Measurements from ENCODE around the gene PIEZO2. TPM values are rescaled to one million over a fixed set of nuclear protein-coding genes. Genes with fewer than 3 reads are reported as not detected.

PIEZO2 gene
- total and polyA plus RNA-seq, 2 of the 8 experiments (the other 6 are each of a cell fraction or from before 2014, with no cell fraction given), result 4.7 to 16.5 TPM

DNA sequence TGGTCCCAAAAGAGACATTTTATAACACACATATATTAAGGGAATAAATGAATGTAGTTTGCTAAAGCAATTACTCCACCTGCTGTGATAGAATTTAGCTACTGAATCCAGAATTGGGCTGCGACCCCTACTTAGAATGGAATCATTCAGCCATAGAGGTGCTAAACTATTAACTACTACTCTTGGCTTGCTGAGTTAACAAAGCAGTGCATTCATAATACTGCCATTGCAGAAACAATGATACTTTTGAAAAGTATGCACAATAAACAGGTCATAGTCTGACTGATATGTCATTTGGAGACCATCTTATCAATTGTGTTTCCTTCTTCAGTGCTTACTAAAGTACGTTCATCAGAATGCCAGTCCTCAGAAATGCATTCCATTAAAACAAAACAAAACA lies 273.6 kb downstream of the PIEZO2 start:
- Histone ChIP-seq H3K79me1 (ENCODE audit: low read depth, low read length) (no peaks in the 10 kb centered on the region), H2BK5ac (ENCODE audit: low read depth, low read length) (no peak overlapping the region), H2AK5ac (ENCODE audit: low read depth, low read length) (no peak overlapping the region), H3K4me2 (ENCODE audit: insufficient read depth in 1 of 2, low read depth in 2 of 2, low read length in 2 of 2) (no peak overlapping the region), H2BK12ac (ENCODE audit: low read depth, low read length) (no peak overlapping the region), H3K27me3 (replicated peaks in 1 of 4; ENCODE audit: control insufficient read depth in 3 of 4, extremely low read depth in 1 of 4, insufficient read depth in 3 of 4, low read length in 3 of 4) (no peaks in the 10 kb centered on the region), H4K20me1 (replicated peaks in 1 of 2; ENCODE audit: control insufficient read depth in 1 of 2, insufficient read depth in 2 of 2, low read length in 2 of 2) (no peaks in the 10 kb centered on the region), H3K4me3 (ENCODE audit: extremely low read depth in 1 of 4, insufficient read depth in 2 of 4, low read depth in 3 of 4, low read length in 4 of 4) (no peak overlapping the region), H3K14ac (ENCODE audit: insufficient read length) (no peak overlapping the region), H2BK120ac (replicated peaks; ENCODE audit: low read depth, low read length) (no peak overlapping the region), H3K9ac (replicated peaks in 1 of 4; ENCODE audit: extremely low read depth in 1 of 4, low read depth in 3 of 4, low read length in 3 of 4) (no peak overlapping the region), H3K4ac (replicated peaks; ENCODE audit: insufficient read length, low read depth, low read length) (no peak overlapping the region), H4K5ac (ENCODE audit: insufficient read length, low read depth, low read length) (no peak overlapping the region), H4K8ac (ENCODE audit: extremely low read depth, insufficient read depth, low read length) (no peak overlapping the region), H3K79me2 (ENCODE audit: control insufficient read depth in 1 of 2, insufficient read depth in 2 of 2, low read length in 2 of 2) (no peaks in the 10 kb centered on the region), H3K4me1 (replicated peaks in 1 of 4; ENCODE audit: control insufficient read depth in 3 of 4, insufficient read depth in 4 of 4, low read length in 3 of 4) (no peaks in the 10 kb centered on the region), H4K91ac (replicated peaks; ENCODE audit: insufficient read length, low read length) (no peak overlapping the region), H3K18ac (ENCODE audit: extremely low read depth, low read length) (no peak overlapping the region), H2BK20ac (ENCODE audit: low read length) (no peak overlapping the region), H3K9me3 (ENCODE audit: insufficient read depth in 2 of 2, low read depth in 1 of 2, low read length in 1 of 2) (no peaks in the 10 kb centered on the region), H3K36me3 (ENCODE audit: control insufficient read depth in 2 of 4, insufficient read depth in 4 of 4, low read length in 3 of 4) (no peaks in the 10 kb centered on the region), H2AFZ (ENCODE audit: low read length) (no peak overlapping the region), H3K27ac (ENCODE audit: low read depth, low read length) (no peak overlapping the region), H3K23ac (ENCODE audit: insufficient read length) (no peak overlapping the region), H2BK15ac (ENCODE audit: low read length) (no peak overlapping the region), H3K23me2 (ENCODE audit: low read depth, low read length) (no peaks in the 10 kb centered on the region), H3K56ac (replicated peaks; ENCODE audit: insufficient read length, low read depth, low read length) (no peak overlapping the region)
- CTCF ChIA-PET (ENCODE audit: partially characterized antibody), result interaction anchor here (0.9 to 1.1 kb wide), 2 partner anchors 152 to 165 kb away, joined by 3 to 4 read pairs; no protein-coding TSS in a partner anchor
- DNase-seq (ENCODE audit: low read depth in 1 of 2, low spot score in 2 of 2) (no peak), FAIRE-seq (no peak)
- POLR2A ChIA-PET (ENCODE audit: partially characterized antibody), result no interaction called here
- WGBS, 2 experiments (ENCODE audit: extremely low coverage in 1 of 2, insufficient coverage in 1 of 2, insufficient read length in 1 of 2, insufficient replicate concordance in 2 of 2, low coverage in 1 of 2, low lambda C conversion rate in 2 of 2, missing lambda C conversion rate in 1 of 2), result 86% methylated on average over 2 of the region's 2 CpGs; no CpG with 5 or more reads in 1 of the 2 experiments
- TF ChIP-seq, protein P1, sequence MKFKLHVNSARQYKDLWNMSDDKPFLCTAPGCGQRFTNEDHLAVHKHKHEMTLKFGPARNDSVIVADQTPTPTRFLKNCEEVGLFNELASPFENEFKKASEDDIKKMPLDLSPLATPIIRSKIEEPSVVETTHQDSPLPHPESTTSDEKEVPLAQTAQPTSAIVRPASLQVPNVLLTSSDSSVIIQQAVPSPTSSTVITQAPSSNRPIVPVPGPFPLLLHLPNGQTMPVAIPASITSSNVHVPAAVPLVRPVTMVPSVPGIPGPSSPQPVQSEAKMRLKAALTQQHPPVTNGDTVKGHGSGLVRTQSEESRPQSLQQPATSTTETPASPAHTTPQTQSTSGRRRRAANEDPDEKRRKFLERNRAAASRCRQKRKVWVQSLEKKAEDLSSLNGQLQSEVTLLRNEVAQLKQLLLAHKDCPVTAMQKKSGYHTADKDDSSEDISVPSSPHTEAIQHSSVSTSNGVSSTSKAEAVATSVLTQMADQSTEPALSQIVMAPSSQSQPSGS (IDR thresholded peaks at IDR 0.05; ENCODE audit: low read length), result no peak
- TF ChIP-seq ASH2L (IDR thresholded peaks at IDR 0.05; ENCODE audit: low read length), result no peak
- TF ChIP-seq FOSL1 (IDR thresholded peaks at IDR 0.05; ENCODE audit: insufficient read depth, low read depth, low read length), result no peak
- no peak for TF ChIP-seq TBP (IDR thresholded peaks at IDR 0.05; ENCODE audit: low read depth, low read length)
- TF ChIP-seq RXRA (IDR thresholded peaks at IDR 0.05; ENCODE audit: insufficient read depth, low read depth, low read length), result no peak
- TF ChIP-seq EZH2 (IDR thresholded peaks at IDR 0.05; ENCODE audit: low read depth, low read length, severe bottlenecking), result no peak
- TF ChIP-seq RBBP5 (IDR thresholded peaks at IDR 0.05; ENCODE audit: borderline replicate concordance, low read depth, low read length), result no peak
- TF ChIP-seq CHD1 (IDR thresholded peaks at IDR 0.05; ENCODE audit: low read depth, low read length), result no peak
- no peak for TF ChIP-seq EP300 (IDR thresholded peaks at IDR 0.05; ENCODE audit: borderline replicate concordance in 1 of 2, low read depth in 2 of 2, low read length in 2 of 2)
- no peak for TF ChIP-seq SP2 (IDR thresholded peaks at IDR 0.05; ENCODE audit: low read length)
- TF ChIP-seq, protein P2, sequence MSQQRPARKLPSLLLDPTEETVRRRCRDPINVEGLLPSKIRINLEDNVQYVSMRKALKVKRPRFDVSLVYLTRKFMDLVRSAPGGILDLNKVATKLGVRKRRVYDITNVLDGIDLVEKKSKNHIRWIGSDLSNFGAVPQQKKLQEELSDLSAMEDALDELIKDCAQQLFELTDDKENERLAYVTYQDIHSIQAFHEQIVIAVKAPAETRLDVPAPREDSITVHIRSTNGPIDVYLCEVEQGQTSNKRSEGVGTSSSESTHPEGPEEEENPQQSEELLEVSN (IDR thresholded peaks at IDR 0.05), result no peak
- TF ChIP-seq SUZ12 (IDR thresholded peaks at IDR 0.05; ENCODE audit: low read length), result no peak
